ENCODE measurements around the gene TAF4.

DNA sequence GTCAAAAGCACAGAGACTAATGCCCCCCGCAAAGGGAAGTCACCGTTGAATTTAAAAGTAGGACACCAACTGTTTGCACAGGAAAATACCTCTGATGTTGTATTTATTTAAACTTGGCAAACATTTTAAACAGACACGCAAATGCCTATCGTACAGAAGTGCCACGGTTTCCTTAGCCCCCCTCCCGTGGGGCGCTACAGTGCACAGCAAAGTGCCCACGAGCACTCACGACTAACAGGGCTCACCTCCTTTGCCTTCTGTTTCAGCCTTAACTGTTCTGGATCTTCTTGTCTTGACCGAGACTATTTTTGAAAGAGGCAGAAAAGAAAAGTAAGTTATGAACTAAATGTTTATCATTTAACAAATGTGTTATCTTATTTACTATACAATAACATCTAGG lies 67.8 kb downstream of the TAF4 start:
- TF ChIP-seq, protein P1, sequence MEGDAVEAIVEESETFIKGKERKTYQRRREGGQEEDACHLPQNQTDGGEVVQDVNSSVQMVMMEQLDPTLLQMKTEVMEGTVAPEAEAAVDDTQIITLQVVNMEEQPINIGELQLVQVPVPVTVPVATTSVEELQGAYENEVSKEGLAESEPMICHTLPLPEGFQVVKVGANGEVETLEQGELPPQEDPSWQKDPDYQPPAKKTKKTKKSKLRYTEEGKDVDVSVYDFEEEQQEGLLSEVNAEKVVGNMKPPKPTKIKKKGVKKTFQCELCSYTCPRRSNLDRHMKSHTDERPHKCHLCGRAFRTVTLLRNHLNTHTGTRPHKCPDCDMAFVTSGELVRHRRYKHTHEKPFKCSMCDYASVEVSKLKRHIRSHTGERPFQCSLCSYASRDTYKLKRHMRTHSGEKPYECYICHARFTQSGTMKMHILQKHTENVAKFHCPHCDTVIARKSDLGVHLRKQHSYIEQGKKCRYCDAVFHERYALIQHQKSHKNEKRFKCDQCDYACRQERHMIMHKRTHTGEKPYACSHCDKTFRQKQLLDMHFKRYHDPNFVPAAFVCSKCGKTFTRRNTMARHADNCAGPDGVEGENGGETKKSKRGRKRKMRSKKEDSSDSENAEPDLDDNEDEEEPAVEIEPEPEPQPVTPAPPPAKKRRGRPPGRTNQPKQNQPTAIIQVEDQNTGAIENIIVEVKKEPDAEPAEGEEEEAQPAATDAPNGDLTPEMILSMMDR (IDR thresholded peaks at IDR 0.05; ENCODE audit: insufficient read depth, low read length, poor library complexity, severe bottlenecking), result no peak
- no peak for TF ChIP-seq EZH2phosphoT487 (conservative IDR thresholded peaks at IDR 0.05; ENCODE audit: low read length)
